ENCODE measurements around the gene KDM4C.

- TF ChIP-seq EHMT2 (IDR thresholded peaks at IDR 0.05; ENCODE audit: borderline replicate concordance, low read depth, low read length) (no peak), ZNF652 (CRISPR knock-in tag; IDR thresholded peaks at IDR 0.05; ENCODE audit: borderline replicate concordance, low read depth) (no peak), ZNF883 (CRISPR knock-in tag; IDR thresholded peaks at IDR 0.05; ENCODE audit: not compliant biosample characterization) (no peak), ZBTB8A (CRISPR knock-in tag; IDR thresholded peaks at IDR 0.05; ENCODE audit: borderline replicate concordance, low read depth) (no peak), ZNF629 (CRISPR knock-in tag; conservative IDR thresholded peaks at IDR 0.05) (no peak), KAT8 (CRISPR knock-in tag; IDR thresholded peaks at IDR 0.05) (no peak), TBP (CRISPR knock-in tag; IDR thresholded peaks at IDR 0.05) (no peak), ETV5 (CRISPR knock-in tag; IDR thresholded peaks at IDR 0.05; ENCODE audit: borderline replicate concordance) (no peak), ZNF331 (CRISPR knock-in tag; IDR thresholded peaks at IDR 0.05) (no peak)
These were observed 346.9 kb downstream of the KDM4C start for GRCh38 chr9:7104625-7105024.
